ENCODE measurements around the gene ZNF765. TPM values are rescaled to one million over a fixed set of nuclear protein-coding genes. Genes with fewer than 3 reads are reported as not detected.
"Not testable (repeated sequence)": the region's sequence is repeated elsewhere in the genome, so short reads cannot be mapped to it uniquely, and the experiment has no call there.

The ZNF765 gene
- total and polyA plus RNA-seq, 3 experiments from 2014 or later: 10.0 to 10.5 (median 10.1) TPM

- H3K4me3 Mint-ChIP-seq; H3K27ac Mint-ChIP-seq; H3K4me3 ChIP-seq (ENCODE audit: low read length); H3K4me1 ChIP-seq (ENCODE audit: insufficient read depth, low read length); POLR2A ChIA-PET; DNase-seq; H3K36me3 ChIP-seq (ENCODE audit: insufficient read depth, low read length); H3K27ac ChIP-seq (ENCODE audit: low read depth, low read length); CTCF ChIA-PET; H3K27me3 ChIP-seq (ENCODE audit: insufficient read depth, low read length, poor library complexity, severe bottlenecking); H3K4me1 Mint-ChIP-seq: not testable (repeated sequence)
- peaks cover 29% of the 10 kb centered on the region for H3K9me3 ChIP-seq (ENCODE audit: low read length)
- Mint-ChIP-seq H3K36me3 (peaks cover 16 to 44% (median 30%) of the 10 kb centered on the region in 3 donors), H3K9me3 (peaks cover 51 to 83% (median 76%) of the 10 kb centered on the region in 5 donors), H3K27me3 (peaks cover 7 to 15% of the 10 kb centered on the region in 2 donors)
These were observed 65.3 kb downstream of the ZNF765 start for GRCh38 chr19:53460131-53460721.

- Histone ChIP-seq H3K4me1 (ENCODE audit: insufficient read depth, low read length) (no peaks in the 10 kb centered on the region), H3K4me3 (ENCODE audit: low read length) (no peak overlapping the region), H3K27me3 (ENCODE audit: insufficient read depth, low read length, poor library complexity, severe bottlenecking) (no peaks in the 10 kb centered on the region), H3K9me3 (ENCODE audit: low read length) (peaks cover 13% of the 10 kb centered on the region), H3K27ac (ENCODE audit: low read depth, low read length) (no peak overlapping the region), H3K36me3 (ENCODE audit: insufficient read depth, low read length) (no peaks in the 10 kb centered on the region)
- CTCF ChIA-PET: no interaction called here
- DNase-seq: no peak
- POLR2A ChIA-PET: no interaction called here
- Mint-ChIP-seq H3K4me3 (no peak overlapping the region), H3K9me3 (peaks cover 35 to 70% (median 59%) of the 10 kb centered on the region in 5 donors), H3K4me1 (peaks cover 4 to 5% (median 4%) of the 10 kb centered on the region in 3 donors), H3K27me3 (peaks cover 7 to 18% of the 10 kb centered on the region in 2 donors), H3K27ac (no peak overlapping the region), H3K36me3 (peaks cover 3 to 27% (median 14%) of the 10 kb centered on the region in 3 donors)
These were observed 66.9 kb downstream of the ZNF765 start for GRCh38 chr19:53461866-53462265.

GRCh38 chr19:53462861-53463260, 67.9 kb downstream of the ZNF765 start:
- Mint-ChIP-seq H3K4me1 (peaks cover 5 to 12% (median 9%) of the 10 kb centered on the region in 3 donors), H3K9me3 (peaks cover 31 to 60% (median 50%) of the 10 kb centered on the region in 5 donors), H3K36me3 (peaks cover 0 to 20% (median 13%) of the 10 kb centered on the region in 3 donors), H3K27ac (no peak overlapping the region), H3K27me3 (peaks cover 7 to 18% of the 10 kb centered on the region in 2 donors), H3K4me3 (no peak overlapping the region)
- Histone ChIP-seq H3K4me3 (ENCODE audit: low read length) (no peak overlapping the region), H3K36me3 (ENCODE audit: insufficient read depth, low read length) (no peaks in the 10 kb centered on the region), H3K4me1 (ENCODE audit: insufficient read depth, low read length) (no peaks in the 10 kb centered on the region), H3K27me3 (ENCODE audit: insufficient read depth, low read length, poor library complexity, severe bottlenecking) (no peaks in the 10 kb centered on the region), H3K9me3 (ENCODE audit: low read length) (peaks cover 4% of the 10 kb centered on the region), H3K27ac (ENCODE audit: low read depth, low read length) (no peak overlapping the region)
- ChIA-PET CTCF (no interaction called here), POLR2A (no interaction called here)
- DNase-seq: no peak

GRCh38 chr19:53463263-53463662, 68.3 kb downstream of the ZNF765 start:
- H3K36me3 ChIP-seq (ENCODE audit: insufficient read depth, low read length): no peaks in the 10 kb centered on the region
- Mint-ChIP-seq H3K27me3 (peaks cover 7 to 18% of the 10 kb centered on the region in 2 donors), H3K9me3 (peaks cover 29 to 56% (median 46%) of the 10 kb centered on the region in 5 donors), H3K27ac (no peak overlapping the region), H3K4me1 (peaks cover 9 to 16% (median 11%) of the 10 kb centered on the region in 3 donors), H3K36me3 (peaks cover 0 to 17% (median 14%) of the 10 kb centered on the region in 3 donors), H3K4me3 (no peak overlapping the region)
- no peaks in the 10 kb centered on the region for H3K27me3 ChIP-seq (ENCODE audit: insufficient read depth, low read length, poor library complexity, severe bottlenecking)
- H3K9me3 ChIP-seq (ENCODE audit: low read length): peaks cover 4% of the 10 kb centered on the region
- POLR2A ChIA-PET: no interaction called here
- DNase-seq: no peak
- H3K4me3 ChIP-seq (ENCODE audit: low read length): no peak overlapping the region
- no peaks in the 10 kb centered on the region for H3K4me1 ChIP-seq (ENCODE audit: insufficient read depth, low read length)
- CTCF ChIA-PET: no interaction called here
- no peak overlapping the region for H3K27ac ChIP-seq (ENCODE audit: low read depth, low read length)

- Histone ChIP-seq H3K36me3 (ENCODE audit: insufficient read depth, low read length) (no peaks in the 10 kb centered on the region), H3K4me1 (ENCODE audit: insufficient read depth, low read length) (no peaks in the 10 kb centered on the region), H3K27me3 (ENCODE audit: insufficient read depth, low read length, poor library complexity, severe bottlenecking) (no peaks in the 10 kb centered on the region), H3K27ac (ENCODE audit: low read depth, low read length) (no peak overlapping the region), H3K4me3 (ENCODE audit: low read length) (peak overlapping the region; percentile 77), H3K9me3 (ENCODE audit: low read length) (no peaks in the 10 kb centered on the region)
- Mint-ChIP-seq H3K4me3 (peak overlapping the region; percentile 89 to 98 (median 93)), H3K27me3 (peaks cover 7 to 18% of the 10 kb centered on the region in 2 donors), H3K9me3 (peaks cover 9 to 44% (median 13%) of the 10 kb centered on the region in 5 donors), H3K36me3 (peaks cover 2 to 33% (median 14%) of the 10 kb centered on the region in 3 donors), H3K27ac (peak overlapping the region in 7 of 8 donors; percentile 88 to 97 (median 90)), H3K4me1 (peaks cover 25 to 39% (median 33%) of the 10 kb centered on the region in 3 donors)
- DNase-seq: peak in 1 of 5 donors; percentile 6
- POLR2A ChIA-PET: no interaction called here
- CTCF ChIA-PET: no interaction called here
These were observed 72.0 kb downstream of the ZNF765 start for GRCh38 chr19:53466726-53467484.

- H3K9me3 ChIP-seq (ENCODE audit: low read length): no peaks in the 10 kb centered on the region
- peak; percentile 89 to 96 (median 94) for DNase-seq
- peak within 1 kb of the TSS; percentile 69 for H3K27ac ChIP-seq (ENCODE audit: low read depth, low read length)
- no peaks in the 10 kb centered on the region for H3K4me1 ChIP-seq (ENCODE audit: insufficient read depth, low read length)
- H3K27me3 Mint-ChIP-seq: peaks cover 6 to 16% of the 10 kb centered on the region in 2 donors
- H3K4me3 ChIP-seq (ENCODE audit: low read length): peak within 1 kb of the TSS; percentile 77
- H3K36me3 ChIP-seq (ENCODE audit: insufficient read depth, low read length): no peaks in the 10 kb centered on the region
- H3K4me3 Mint-ChIP-seq: peak within 1 kb of the TSS; percentile 89 to 98 (median 93)
- H3K36me3 Mint-ChIP-seq: peaks cover 5 to 39% (median 20%) of the 10 kb centered on the region in 3 donors
- ChIA-PET CTCF (no interaction called here), POLR2A (no interaction called here)
- H3K4me1 Mint-ChIP-seq: peaks cover 28 to 43% (median 36%) of the 10 kb centered on the region in 3 donors
- H3K27ac Mint-ChIP-seq: peak within 1 kb of the TSS; percentile 88 to 97 (median 90)
- H3K9me3 Mint-ChIP-seq: peaks cover 9 to 50% (median 16%) of the 10 kb centered on the region in 5 donors
- no peaks in the 10 kb centered on the region for H3K27me3 ChIP-seq (ENCODE audit: insufficient read depth, low read length, poor library complexity, severe bottlenecking)
These were observed 72.7 kb downstream of the ZNF765 start, which contains the start of gene ZNF813 for GRCh38 chr19:53467485-53468262. ZNF813 (plus strand) TSS chr19:53467733; CDS start chr19:53483823, 16,090 bp downstream.

- CTCF ChIA-PET; H3K27me3 Mint-ChIP-seq; H3K36me3 ChIP-seq (ENCODE audit: insufficient read depth, low read length); H3K4me1 ChIP-seq (ENCODE audit: insufficient read depth, low read length); POLR2A ChIA-PET; H3K9me3 ChIP-seq (ENCODE audit: low read length); H3K27me3 ChIP-seq (ENCODE audit: insufficient read depth, low read length, poor library complexity, severe bottlenecking); DNase-seq: not testable (repeated sequence)
- H3K27ac ChIP-seq (ENCODE audit: low read depth, low read length): peak overlapping the region; percentile 31
- Mint-ChIP-seq H3K36me3 (peaks cover 8 to 43% (median 28%) of the 10 kb centered on the region in 3 donors), H3K9me3 (peaks cover 1 to 50% (median 12%) of the 10 kb centered on the region in 5 donors), H3K4me3 (peak overlapping the region; percentile 89 to 98 (median 93)), H3K4me1 (peaks cover 26 to 43% (median 36%) of the 10 kb centered on the region in 3 donors), H3K27ac (peak overlapping the region in 3 of 8 donors; percentile 17 to 94 (median 87))
- peak overlapping the region; percentile 77 for H3K4me3 ChIP-seq (ENCODE audit: low read length)
These were observed 73.7 kb downstream of the ZNF765 start for GRCh38 chr19:53468628-53469027.
